NCI-H446 (cell line): Measurements from ENCODE around the gene FILIP1L.

ENCODE experiments used
- DNase-seq, 2 experiments: peaks; one replicate each; lab custom pipeline; 2025; lab: John Stamatoyannopoulos, UW

Gene FILIP1L

DNA sequence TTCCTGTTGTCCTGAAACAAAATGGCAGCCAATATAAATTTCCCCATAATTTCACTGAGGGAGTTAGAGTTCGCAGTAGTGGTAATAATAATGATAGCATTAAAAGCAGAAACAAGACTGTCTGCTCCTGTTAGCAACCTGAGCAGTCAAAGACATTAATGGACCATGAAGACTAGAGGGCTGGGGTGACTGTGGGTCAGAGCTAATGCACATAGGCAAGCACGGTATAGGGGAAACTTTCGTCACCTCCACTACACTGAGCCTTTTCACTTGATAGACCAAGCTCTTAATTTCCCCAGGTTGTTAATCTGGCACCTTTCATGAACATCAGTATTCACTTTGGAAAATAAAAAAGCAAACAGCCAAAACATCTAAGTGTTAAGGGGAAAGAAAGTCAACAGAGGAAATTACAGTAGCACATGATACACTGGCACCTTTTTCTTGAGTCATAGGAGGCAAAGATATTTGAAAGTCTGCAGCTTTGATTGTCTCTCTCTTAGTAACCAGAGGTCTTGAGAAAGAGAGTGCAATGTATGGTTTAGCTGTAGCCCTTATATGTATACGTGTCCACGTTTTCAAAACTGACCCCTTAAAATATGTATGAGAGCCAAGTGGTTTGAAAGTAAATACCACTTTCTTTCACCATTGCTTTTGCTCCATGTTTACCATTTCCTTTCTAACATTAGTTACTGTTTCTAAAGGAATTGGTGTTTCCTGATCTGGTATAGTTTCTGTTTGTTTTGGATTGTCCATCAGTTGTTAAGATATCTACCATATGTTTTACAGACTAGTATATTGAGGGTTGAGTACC lies 104.8 kb downstream of the FILIP1L start:
- DNase-seq, result no peak

DNA sequence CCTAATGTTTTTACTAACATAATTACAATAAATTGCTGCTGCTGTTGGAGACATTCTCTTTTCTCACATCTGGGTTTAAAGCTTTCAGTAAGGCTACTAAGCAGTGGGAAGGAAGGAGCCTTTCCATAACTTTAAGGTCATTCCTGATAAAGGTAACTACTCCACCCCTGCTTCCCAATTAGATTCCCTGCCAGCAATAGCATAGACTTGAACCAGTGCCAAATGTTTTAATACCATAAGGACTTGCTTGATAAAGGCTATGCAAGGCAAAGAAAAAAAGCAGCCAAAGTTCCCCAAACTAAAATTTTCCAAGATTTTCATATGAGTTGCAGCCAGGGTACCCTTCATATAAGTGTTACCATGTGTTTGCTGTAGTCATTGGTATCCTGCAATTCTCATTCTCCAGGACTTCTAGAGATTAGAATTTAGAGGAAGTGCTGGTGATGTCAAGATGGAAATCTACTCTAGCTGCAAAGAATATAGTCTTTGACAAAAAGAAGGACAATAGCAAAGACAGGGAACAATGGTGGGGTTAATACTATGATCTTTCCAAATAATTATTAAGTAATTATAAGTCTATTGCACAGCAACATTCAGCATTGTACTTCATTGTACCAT lies 106.1 kb downstream of the FILIP1L start:
- no peak for DNase-seq

DNA sequence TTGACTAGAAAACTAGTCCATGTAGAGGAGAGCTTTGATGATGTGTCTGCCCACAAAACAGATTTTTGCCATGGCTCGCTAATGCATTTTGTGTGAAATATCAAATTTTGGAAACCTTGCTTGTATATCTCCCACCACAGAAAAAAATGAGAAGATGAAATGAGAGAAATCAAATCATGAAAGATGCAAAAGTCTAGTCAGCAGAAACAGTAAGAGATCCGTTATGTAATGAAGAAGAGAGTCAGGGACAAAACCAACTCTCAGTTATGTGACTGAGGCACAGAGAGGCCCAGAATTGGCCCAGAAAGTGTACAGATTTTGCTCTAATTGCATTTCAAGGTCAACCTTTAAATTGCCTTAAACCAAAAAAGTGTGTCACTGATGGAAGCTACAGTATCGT lies 107.0 kb downstream of the FILIP1L start:
- DNase-seq, result no peak

DNA sequence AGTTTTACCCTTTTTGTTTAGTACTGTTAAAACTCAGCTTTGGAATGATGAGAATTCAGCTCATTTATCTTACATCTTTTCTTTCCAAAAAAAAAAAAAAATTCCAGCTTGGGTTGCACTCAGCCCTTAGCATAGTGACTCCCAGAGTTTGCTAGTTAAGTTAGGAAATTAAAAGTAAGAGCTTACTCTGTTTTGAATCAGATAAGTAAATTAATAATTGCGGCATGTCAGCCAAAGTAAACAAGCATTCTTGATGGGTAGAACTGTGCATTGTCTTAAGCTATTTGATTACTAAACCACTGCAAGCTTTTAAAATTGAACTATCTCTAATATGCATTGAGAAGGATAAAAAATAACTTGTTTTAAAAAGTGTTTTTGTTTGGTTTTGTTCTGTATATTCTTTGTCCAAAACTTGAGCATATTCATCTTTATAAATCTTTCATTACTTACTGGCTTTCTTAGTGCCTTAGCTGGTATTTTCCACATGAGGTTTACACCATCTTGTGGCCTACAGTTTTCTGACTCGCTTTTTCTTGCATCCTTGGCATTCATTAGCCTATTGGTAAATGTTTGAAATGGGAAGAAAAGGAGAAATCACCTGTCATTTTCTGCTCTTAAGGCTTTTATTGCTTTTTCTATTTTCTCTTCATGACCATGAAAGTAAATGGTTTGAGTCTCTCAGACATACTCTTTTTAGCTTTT lies 107.6 kb downstream of the FILIP1L start:
- no peak for DNase-seq

DNA sequence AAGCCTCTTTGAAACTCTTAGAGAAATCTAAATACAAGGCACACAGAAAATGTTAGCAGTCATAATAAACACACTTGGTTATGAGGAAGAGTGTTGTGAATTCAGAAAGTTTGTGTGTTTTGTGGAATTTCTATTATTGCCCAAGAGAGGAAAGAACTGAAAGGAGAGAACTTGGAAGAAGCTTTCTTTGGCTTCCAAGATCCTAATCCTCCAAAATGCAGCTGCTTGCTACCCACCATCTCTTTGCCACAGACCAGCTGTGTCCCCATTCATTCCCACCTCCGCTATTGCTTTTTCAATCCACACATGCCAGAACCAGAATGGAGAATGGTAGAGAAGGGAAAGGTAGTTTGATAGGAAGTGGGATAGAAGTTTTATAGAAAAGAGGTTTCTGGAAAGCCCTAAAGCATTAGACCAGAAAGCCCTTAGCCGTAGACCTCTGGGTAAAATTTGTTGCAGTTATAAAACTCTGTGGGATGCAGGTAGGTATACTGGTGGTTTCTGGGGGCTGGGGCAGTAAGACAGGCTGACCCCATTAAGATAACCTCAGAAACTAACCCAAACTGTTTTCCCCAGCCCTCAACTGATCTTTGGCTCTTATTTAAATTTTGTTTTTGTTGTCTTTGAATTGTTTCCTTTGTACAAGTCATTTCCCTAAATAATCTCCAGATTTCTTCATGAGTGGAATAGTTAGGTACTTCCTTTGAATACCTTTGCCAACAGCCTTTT lies 108.5 kb downstream of the FILIP1L start:
- DNase-seq, result no peak

DNA sequence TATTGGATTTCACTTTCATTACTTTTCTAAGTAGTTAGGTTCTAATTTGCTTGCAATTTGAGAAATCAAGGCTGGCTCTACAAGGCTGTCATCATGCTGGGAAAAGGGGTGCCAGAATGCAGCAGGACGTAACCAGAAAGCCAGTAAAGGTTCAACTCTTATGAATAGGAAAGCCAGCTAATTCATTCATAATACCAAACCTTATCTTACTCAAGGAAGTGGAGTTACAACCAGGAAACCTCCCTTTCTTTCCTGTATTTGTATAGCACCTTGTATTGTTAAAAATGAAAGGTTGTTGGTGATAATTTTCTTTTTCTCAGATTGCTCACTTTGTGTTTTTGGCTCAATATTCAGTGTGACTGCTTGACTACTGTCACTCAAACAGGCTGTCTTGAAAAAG lies 109.4 kb downstream of the FILIP1L start:
- DNase-seq, result no peak

DNA sequence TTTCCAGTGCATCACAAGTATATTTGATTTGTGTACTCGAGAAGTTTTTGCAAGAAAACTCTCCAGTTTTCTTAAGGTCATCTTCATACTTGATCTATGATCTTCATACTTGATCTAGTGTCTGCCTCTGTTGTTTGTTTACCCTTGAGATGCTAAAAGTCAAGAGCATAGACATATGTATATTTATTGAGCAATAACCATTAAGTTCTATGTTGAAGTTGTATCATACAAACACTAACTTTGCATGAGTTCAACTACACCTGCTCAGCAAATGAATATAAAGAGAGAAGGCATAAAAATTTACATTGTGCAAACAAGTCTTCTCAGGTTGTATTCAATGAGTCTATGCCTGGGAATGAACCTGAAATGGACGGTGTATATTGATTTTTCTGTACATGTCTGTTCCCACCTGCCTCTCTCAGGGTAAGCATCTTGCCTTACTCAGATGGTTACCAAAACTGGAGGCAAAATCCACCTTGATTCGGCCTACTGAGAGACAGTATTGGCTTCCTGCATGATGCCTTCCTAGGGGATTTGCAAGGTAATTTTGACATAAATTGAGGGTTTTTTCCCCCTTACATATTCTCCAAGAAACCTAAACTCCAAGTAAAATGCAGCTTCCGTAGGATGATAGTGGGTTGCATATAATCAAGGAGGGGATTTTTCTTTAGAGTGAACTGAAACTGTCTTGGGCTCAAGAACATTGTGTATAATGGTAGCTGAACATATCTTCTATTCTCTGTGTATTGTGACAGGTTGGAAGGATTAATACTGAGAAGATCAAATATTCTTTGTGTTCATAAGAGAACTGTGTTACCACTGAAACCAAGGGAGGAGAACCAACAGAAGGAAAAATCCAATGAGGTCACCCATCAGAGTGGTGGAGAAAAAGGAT lies 110.4 kb downstream of the FILIP1L start:
- DNase-seq, result no peak

DNA sequence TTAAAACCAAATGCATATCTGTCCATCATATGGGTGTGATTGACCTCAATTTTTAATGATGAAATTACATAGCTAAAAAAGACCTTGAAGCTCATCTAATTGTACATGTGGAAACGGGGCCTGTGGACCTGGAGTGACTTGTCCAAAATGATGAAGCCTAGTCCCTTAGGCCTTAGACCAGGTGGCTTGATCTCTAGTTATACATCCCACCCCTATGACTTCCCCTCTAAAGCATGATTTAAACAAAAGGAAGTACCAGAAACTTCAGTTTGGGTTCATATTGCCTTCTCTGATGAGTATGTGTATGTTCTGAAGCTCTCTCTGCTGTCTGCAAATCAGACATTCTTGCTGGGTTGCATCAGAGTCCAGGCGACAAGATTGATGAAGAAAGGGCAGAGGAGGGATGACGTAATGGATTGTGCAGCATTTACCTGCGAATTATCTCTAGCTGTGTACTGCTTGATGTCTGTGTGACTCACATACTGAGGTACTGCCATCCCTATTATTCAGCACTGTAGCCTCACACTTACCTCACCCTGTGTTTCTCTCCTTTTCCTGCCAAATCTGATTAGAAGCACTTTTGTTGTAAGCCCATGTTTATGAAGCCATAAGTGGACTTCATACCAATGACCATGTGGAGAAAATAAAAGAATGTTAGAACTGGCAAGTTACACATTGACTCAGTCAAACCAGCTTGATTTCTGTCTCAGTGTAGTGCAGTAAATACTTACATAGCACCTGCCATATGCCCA lies 111.5 kb downstream of the FILIP1L start:
- DNase-seq, result no peak

DNA sequence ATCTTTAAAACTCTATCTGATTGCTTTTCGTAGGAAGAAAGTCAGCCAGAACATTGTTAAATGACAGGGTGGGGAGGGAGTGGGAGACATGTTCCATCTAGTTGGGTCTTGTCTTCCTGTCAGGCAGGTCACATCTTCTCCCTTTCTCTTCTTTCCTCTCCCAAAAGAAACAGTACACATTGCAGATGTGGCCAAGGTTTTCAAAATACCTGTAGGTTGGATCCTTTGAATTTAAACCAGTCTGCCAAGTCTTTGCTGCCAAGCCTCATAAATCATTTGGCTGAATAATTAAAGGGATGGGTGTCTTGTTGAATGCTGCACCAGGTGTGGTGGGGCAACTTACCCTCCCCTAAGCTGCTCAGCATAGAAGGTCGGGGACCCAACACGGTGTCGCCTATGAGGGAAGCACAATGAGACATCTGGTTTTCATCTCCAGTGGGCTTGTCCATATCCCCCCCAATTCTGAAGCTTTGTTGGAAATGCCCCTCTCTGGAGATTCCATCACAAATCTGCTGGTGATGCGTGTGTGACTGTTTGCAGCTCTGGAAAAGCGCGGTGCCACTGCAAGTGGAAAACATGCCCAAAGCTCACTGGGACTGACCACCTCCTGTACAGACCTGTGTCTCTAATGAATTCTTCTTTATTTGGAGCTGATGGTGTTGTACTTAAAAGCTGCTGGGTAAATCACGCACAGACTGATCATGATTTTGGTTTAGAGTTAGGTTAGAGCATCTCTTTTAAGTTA lies 112.6 kb downstream of the FILIP1L start:
- DNase-seq, result no peak

DNA sequence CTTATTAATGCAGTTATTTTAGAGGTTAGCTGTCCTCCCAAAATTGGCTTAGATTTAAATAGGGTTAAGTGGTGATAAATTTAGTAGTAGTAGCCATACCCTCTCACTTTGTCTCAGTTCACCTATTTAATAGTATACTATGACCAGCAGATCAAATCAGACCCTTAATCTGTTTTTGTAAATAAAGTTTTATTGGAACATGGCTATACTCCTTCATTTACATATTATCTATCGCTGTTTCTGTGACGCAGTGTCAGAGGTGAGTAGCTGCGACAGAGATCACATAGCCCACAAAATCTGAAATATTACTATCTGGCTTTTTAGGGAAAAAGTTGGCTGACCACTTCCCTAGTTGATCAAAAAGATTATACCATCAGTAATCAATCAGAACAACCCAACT lies 113.2 kb downstream of the FILIP1L start:
- DNase-seq, result no peak

DNA sequence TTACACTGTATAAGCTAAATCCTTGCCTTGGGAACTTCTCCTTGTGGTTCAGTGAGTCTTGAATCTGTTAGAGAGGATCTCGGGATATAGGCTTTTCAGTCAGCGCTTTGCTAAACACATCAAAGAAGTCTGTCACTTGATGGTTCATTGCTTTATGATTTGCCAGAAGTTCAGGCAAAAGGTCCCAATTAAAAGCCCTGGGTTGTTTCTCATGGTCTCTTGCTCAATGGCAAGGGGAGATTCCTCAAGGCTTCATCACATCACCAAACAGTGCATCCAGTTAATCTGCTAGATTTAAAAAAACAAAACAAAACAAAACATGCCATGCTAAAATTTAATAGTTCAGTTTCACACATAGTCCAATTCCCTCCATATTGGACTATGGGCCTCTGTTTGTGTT lies 114.8 kb downstream of the FILIP1L start:
- no peak for DNase-seq

DNA sequence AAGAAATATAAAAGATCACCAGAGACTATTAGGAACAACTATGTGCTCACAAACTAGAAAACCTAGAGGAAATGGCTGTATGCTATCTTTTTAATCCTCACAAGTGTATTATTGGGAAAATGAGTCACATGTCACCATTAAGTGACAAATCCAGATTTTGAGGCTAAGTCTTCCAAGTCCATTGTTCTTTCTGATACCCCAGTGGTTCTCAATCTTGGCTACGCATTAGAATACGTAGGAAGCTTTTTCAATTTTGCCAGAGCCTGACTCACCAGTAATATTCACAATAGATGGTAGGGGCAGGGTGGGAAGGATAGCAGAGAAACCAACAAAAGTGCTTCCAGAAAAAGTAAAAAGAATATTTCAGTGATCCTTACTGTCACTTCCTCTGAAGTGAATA lies 117.0 kb downstream of the FILIP1L start:
- DNase-seq, result no peak

DNA sequence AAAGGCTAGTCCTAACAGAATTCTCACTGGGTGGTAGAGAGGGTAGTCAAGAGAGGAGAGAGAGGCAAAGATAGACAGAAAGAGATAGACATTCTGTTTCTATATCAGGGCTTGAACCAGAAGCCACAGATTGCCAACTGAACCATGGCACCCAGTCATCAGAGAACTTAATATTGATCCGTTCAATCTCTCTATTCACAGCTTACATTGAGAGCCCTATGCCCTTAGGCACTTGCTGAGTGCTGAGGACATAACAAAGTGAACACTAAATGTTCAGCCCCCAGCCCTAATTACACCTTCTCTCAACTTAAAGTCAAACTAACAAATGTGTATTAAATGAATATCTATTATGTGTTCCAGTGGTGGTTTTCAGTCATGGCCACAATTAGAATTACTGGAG lies 124.1 kb downstream of the FILIP1L start:
- DNase-seq, result no peak

DNA sequence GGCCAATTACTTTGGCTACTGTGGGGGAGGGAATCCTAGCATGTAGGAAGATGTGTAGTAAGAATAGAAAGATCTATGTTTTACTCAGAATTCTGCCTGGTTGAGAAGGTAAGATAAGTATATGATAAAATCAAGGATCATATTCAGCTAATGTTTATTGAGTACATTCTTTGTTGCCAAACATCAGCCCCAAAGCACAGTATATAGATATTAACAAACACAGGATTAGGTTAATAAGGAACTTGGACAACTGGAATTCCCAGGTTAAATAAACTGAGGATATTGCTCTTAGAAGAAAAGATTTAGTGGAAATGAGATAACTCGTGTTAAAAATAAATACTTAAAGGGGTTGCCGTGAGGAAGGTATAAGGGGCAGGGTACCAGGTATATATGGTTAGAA lies 129.6 kb downstream of the FILIP1L start:
- DNase-seq, result no peak

DNA sequence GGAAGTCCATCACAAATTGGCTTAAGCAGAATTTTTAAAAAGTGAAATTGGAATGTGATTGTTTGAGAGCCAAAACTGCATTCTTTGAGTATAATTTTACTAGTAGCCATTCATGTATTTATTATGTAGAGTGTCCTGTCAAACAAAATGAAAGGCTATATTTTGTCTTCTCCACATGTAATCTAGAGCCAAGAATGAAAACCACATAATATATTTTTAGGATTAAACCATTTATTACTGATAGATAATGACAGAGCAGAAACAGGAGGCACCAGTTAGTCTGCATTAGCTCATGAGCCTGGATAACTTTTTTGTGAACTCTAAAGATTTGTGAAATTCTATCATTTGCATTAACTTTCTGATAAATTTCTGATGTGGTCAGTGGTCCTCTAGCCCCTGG lies 130.2 kb downstream of the FILIP1L start:
- DNase-seq, result no peak

DNA sequence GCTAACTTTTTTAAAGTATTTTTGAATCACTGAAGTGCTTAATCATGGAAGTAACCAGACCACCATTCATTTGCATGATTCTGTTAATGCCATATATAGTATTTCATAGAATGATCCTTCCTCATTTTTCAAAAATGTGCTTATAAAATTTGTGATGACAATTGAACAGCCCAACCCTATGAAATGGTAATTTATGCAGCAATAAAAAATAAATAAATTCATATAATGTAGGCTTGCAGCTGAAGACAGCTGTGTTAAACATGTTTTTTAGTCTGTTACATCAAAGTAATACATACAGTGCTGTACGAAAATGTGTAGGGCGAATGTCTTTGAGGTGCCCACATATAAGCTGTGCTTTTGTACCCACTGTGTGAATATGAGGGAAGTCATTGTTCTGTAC lies 131.7 kb downstream of the FILIP1L start:
- DNase-seq, result no peak

DNA sequence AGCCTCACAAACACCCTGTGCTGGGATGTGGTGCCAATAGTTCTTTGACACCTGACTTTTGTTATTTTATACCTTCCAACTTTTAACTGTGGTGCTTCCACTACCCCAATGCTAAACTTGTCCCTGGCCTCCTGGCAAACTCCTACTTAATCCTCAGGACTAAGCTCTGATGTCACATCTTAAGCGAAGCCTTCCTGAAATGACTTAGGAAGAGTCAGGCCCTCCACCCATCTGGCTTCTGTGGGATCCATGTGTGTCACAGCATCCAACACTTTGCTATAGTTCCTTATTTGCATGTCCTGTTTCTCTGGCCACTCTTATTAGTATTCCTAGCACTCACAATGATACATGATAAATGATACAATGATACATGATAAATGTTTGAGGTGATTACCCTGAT lies 133.2 kb downstream of the FILIP1L start:
- DNase-seq, result no peak

DNA sequence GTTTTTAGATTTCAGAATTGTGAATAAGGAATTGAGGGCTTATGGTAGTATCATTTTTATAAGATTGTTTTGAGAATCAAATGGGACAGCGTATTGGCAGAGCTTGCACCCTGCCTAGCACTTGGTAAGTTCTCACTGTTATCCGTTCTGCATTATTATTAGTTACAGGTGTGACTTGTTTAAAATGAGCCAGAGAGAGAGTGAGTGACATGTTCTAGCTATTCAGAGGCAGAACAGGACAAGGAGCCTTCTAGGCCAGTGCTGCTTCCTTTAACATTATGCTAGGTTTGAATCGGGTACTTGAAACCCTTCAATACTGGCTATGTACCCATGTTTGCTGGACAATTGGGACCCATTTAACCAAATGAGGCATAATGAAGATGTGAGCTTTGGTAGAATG lies 133.7 kb downstream of the FILIP1L start:
- DNase-seq, result no peak

DNA sequence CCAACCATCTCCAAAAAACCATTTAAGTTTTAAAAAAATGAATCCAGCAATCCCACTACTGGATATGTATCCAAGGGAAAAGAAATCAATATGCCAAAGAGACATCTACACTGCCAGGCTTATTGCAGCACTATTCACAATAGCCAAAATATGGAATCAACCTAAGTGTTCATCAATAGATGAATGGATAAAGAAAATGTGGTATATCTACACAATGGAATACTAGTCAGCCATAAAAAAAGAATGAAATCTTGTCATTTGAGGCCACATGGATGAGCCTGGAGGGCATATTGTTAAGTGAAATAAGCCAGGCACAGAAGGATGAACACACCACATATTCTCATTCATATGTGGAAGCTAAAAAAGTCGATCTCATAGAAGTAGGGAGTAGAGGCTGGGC lies 136.1 kb downstream of the FILIP1L start:
- DNase-seq, result no peak

DNA sequence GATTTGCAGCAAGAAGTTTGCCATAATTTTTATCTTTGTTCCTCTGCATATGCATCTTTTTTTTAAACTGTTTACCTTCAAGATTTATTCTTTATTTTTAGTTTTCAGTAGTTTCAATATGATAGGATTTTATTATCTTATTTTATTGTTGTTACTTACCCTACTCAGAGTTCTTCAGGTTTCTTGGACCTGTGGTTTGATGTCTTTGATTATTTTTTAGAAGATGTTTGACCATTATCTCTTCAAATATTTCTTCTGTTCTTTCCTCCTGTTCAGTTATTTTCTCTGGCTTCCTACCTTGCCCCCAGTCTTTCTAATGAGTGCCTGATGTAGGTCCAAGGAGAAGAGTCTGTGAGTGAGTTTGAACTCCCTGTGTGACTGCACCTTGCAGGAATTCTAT lies 137.7 kb downstream of the FILIP1L start:
- DNase-seq, result no peak
